Endometrium (tissue), 2 donors: ENCODE results near the gene TEX10.
"Not testable (repeated sequence)": the region's sequence is repeated elsewhere in the genome, so short reads cannot be mapped to it uniquely, and the experiment has no call there.

Source experiments
- FAIRE-seq: peaks from 2 replicates; lab custom pipeline; 2012; peaks lifted over from hg19 to GRCh38; lab: Jason Lieb, UNC
- donor health status: control.
- donor health status: control.

Gene TEX10

GRCh38 chr9:100346836-100347235 lies 5.9 kb downstream of the TEX10 start:
- FAIRE-seq: no peak

GRCh38 chr9:100341889-100342288 lies 10.9 kb downstream of the TEX10 start:
- no peak for FAIRE-seq

DNA sequence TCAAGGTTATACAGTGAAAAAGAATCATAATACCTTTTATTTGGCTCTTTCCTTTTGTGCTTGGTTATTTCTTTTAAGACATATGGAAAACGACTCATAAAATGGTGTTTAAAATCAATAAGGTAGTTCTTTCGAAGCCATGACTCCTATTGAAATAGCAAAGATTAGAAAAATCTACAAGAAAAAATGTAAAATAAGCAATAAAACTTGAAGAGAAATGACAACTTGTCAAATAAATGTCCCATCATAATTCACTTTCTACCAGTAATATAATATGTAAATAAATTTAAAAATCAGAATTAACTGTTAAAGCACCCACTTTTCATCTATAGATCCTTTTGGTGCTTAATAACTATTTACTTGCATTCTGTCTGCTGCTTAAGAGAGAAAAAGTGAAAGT lies 12.5 kb downstream of the TEX10 start:
- no peak for FAIRE-seq

DNA sequence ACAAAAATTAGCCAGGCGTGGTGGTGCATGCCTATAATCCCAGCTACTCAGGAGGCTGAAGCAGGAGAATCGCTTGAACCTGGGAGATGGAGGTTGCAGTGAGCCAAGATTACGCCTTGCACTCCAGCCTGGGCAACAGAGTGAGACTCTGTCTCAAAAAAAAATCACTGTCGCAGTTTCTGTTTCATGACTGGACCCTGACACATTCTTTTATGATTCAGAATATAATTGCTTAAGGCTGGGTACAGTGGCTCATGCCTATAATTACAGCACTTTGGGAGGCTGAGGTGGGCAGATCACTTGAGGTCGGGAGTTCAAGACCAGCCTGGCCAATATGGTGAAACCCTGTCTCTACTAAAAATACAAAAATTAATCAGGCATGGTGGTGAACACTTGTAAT lies 14.0 kb downstream of the TEX10 start:
- not testable (repeated sequence) for FAIRE-seq

GRCh38 chr9:100324594-100325200 lies 28.0 kb downstream of the TEX10 start:
- FAIRE-seq: peak; percentile 95

DNA sequence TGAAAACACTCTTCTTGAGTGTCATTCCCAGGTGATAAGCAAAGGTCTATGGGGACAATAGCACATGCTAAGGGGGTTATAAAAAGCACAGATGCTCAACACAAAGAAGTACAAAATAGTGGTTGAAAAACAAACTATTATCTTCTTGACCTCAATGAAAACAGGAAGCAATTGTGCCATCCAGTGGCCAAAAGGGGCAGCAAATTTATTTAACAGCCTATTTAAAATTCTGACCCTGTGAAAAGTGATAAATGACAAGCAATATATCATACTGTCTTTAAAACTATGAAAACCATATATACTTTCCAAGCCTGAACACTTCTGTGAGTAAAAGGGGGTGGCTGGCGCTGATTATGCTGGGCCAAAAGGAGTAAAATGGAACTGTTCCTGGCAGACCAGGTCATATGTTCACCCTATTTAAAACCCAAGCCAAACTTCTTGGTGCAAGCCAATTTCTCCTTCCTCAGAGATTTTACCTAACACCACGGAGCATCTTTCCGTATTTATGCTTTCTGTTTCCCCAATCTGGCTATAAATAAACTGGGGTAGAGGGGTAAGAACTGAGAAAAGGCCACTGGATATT lies 29.7 kb downstream of the TEX10 start:
- FAIRE-seq: no peak

GRCh38 chr9:100317706-100318105 lies 35.0 kb downstream of the TEX10 start:
- no peak for FAIRE-seq

- no peak for FAIRE-seq
These were observed 37.2 kb downstream of the TEX10 start for GRCh38 chr9:100315561-100315960.

DNA sequence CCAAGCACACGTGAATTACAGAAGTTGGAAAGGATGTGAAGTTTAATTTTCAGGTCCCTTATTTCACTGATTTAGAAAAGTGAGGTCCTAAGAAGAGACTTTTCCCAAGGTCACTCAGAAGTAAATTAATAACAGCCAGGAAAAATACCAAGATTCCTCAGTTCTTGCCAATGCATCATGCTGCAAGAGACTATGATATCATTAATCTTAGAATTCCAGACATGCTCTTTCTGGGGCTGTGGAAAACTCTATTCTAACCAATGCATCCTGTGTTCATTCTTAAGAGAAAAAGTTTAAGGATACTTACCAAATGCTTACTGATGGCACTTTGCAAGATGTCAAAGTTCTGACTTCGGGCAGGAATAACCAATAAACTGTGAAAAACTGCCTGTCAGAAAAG lies 42.8 kb downstream of the TEX10 start:
- no peak for FAIRE-seq

DNA sequence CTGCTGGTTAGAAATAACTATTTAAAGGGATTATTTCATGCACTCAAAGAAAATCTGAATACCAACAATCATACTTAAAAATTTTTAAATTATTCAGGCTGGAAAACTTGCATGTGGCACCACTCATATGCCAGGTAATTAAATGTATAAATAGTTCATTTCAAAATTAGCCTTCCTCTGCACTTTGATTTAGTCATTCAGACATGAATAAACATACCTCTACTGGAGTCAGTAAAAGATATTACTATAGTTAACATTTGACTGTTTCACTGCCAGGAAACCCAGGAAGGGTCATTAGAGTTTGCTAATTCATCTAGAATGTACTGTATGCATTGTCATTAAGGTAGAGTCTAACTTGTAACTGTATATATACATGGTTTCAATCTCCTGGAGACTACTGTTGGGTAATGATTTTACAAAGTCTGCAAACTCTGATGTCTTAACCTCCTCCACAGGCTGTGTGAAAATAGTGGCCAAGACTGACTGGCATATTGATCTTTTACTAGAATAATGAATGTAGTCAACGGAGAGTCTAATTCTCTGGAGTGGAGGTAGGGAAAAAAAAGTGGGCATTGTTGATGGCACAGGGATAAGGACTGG lies 43.7 kb downstream of the TEX10 start:
- FAIRE-seq: no peak

DNA sequence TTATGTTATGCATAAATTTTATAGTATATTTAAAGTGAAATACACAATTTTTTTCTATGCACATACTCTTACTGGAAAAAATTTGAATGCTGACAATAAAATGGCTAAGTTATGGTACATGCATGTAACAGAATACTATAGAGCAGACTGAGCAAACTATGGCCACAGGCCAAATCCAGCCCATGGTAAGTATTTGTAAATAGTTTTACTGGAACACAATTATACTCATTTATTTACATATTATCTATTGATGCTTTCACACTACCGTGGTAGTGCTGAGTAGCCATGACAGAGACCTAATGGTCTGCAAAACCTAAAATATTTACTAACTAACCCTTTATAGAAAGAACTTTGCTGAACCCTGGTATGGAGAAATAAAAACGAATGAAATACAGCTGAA lies 45.7 kb downstream of the TEX10 start:
- FAIRE-seq: no peak

- no peak for FAIRE-seq
These were observed 46.5 kb downstream of the TEX10 start for GRCh38 chr9:100306283-100306682.

GRCh38 chr9:100303747-100304146 lies 49.0 kb downstream of the TEX10 start:
- no peak for FAIRE-seq

DNA sequence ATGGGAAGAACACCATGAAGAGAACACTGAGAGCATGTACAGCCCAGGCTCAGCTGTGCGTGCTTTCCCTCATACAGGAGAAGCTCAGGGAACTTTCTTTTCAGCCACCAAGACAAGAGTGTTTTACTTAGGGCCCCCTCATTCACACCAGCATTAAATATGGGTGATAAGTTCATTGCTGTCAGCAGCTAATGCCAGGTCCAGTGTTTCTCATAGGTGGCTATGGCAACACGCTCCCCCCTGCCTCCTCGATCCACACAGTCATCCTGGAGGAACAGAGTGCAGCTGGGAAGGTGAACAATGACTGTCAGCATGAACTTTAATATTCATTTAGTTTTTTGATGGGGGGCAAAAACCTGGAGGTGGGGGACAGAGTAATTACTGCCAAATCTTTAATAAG lies 54.4 kb downstream of the TEX10 start:
- FAIRE-seq: no peak

DNA sequence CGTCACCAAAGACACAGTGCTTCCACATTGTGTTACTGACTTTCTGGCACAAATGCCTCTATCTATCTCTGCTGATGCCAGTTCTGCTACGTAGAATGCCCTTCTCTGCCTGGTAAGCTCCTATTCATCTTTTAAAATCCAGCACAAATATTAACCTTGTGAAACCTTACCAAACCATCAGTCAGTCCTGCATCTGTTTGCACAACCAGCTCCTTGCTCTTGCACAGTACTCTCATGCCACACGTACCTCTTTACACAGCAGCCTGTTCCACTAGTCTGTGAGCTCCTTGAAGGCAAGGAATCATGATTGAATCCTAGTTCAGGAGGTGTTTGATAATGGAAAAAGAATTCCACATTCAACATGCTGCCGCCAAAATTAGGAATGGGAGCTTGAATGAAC lies 56.3 kb downstream of the TEX10 start:
- no peak for FAIRE-seq

DNA sequence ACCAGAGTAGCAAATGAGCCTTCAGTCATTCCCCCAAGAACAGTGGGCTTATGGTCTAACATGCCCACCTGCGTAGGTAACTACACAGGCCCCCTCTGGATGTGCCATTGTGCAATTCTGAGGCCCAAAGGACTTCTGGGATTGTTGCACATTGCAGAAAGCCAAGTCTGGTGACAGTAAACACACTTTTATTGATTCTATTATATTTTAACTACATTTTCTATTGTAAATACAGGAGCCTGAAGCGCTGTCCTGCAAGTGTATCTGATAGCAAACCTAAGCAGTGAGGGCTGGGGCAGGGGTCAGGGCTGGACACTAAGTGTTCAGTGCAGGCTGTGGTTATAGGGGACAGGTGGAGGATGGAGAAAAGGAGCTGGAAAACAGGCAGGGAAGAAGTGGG lies 57.5 kb downstream of the TEX10 start:
- FAIRE-seq: no peak

DNA sequence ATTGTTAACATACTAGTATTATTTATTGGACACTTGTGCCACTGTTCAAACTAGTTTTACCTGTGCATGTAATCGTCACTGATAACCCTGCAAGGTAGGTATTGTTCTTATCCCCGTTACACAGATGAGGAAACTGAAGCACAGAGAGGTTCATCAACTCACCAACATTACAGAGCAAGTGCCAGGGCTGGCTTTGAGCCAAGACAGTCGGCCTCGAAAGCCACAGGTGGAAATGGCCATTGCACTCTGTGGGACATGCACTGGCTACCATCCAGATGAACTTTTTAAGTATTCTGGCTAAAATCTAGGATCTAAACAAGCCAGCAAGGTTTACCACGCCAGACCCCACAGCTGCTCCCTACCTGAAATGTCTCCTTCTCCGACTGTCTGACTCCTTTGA lies 57.9 kb downstream of the TEX10 start:
- no peak for FAIRE-seq

DNA sequence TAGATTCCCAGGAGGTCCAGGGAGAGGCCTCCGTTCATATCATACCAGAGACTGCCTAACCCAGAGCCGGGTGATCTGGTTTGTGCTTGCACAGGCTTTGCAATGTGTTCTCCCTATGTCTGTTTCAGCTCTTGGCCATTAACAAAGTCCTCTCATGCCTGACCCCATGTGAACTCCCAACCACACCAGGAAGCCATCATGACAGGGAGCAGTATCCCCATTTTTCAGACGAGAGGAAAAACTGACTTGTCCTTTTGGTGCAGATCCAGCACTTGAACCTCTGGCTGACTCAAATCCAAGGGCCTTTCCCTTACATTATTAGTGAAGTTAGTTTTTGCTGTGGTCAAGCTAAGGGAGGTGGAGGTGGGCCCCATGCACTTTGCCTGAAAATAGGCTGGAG lies 58.4 kb downstream of the TEX10 start:
- no peak for FAIRE-seq

DNA sequence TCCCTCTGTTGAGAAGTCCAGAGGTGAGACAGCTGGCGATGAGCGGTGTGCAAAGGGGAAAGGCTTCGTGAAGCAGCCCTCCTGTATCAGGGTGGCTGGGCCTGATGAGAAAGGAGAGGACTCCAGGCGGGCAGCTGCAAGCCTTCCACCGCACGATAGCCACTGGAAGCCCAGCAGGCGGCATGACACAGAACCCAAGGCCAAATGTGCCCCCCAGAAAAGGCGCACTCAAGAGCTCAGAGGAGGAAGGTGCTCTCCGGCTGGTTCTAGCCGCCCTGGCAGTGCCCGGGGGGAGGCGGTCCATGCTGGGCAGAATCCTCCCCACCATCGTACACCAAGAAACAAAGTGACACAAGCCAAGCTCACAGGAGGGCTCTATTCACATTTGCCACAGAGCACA lies 60.3 kb downstream of the TEX10 start:
- FAIRE-seq: no peak

DNA sequence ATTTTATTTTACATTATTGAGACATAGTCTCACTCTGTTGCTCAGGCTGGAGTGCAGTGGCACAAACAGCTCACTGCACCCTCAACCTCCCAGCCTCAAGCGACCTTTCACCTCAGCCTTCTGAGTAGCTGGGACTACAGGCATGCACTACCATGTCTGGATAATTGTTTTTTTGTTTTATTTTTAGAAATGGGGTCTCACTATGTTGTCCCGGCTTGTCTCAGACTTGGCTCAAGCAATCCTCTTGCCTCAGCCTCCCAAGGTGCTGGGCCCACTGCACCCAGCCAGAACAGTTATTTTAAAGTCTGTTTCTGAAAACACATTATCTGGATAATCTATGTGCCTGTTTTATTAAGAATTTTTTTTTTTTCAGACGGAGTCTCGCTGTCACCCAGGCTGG lies 62.0 kb downstream of the TEX10 start:
- FAIRE-seq: no peak

- no peak for FAIRE-seq
These were observed 65.6 kb downstream of the TEX10 start for GRCh38 chr9:100287186-100287585.

DNA sequence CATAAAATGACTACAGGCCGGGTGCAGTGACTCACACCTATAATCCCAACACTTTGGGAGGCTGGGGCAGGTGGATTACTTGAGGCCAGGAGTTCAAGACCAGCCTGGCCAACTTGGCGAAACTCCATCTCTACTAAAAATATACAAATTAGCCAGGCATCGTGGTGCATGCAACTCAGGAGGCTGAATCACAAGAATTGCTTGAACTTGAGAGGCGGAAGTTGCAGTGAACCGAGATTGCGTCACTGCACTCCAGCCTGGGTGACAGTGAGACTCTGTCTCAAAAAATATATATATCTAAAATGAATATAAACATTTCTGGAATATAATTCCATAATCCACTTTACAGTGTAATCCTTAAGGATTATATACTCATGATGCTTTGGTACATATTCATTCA lies 66.5 kb downstream of the TEX10 start:
- FAIRE-seq: no peak

DNA sequence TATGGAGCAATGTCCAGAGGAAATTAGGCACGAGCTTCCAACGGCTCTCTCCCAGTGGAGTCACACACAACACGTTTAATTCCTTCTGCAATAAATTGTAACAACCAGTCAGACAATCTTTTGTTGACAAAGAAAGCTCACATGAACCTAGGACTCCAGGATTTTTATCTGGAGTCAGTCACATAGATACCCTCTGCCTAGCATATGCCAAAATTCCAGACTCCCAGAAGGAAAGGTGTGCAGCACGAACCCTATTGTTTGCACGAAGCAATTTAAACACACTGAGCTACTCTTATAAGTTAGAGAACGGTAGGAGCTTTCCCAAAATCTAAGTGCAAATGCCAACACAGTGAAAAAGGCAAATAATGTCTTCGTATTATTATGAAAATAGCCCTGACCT lies 67.1 kb downstream of the TEX10 start:
- no peak for FAIRE-seq

DNA sequence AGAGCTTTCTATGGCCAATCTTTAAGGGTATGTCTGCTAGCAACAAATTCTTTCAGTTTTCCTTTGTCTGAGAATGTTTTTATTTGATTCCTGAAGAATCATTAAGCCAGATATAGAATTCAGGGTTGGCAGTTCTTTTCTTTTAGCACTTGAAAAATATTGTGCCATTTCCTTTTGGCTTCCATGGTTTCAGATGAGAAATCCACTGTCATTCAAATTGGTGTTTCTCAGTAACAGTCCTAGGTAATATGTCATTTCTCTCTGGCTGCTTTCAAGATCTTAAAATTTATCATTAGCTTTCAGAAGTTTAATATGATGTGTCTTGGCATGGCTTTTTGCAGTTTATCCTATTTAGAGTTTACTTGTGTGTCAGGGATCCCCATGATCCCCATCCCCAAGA lies 67.7 kb downstream of the TEX10 start:
- no peak for FAIRE-seq
